IPS-20b (cell line): Measurements from ENCODE around the gene MORN3.
"Not testable (repeated sequence)": the region's sequence is repeated elsewhere in the genome, so short reads cannot be mapped to it uniquely, and the experiment has no call there.

Source experiments
- H3K27ac ChIP-seq: one replicate; pipeline ENCODE4 v1.5.1; 2013; ENCODE audit warnings: low read length
- H3K27me3 ChIP-seq: 2 replicates; pipeline ENCODE4 v1.6.1; 2013; ENCODE audit warnings: mild to moderate bottlenecking, low read length, inconsistent platforms; ENCODE audit not compliant: insufficient read depth
- H3K36me3 ChIP-seq: 2 replicates; pipeline ENCODE4 v1.6.1; 2013; ENCODE audit warnings: low read depth, mild to moderate bottlenecking, inconsistent platforms, low read length, moderate library complexity; ENCODE audit not compliant: insufficient read depth
- H3K4me1 ChIP-seq: 2 replicates; pipeline ENCODE4 v1.6.1; 2013; ENCODE audit warnings: mild to moderate bottlenecking, control low read depth, inconsistent platforms, low read length, moderate library complexity; ENCODE audit not compliant: insufficient read depth
- H3K4me3 ChIP-seq: 2 replicates; pipeline ENCODE4 v1.5.1; 2013; ENCODE audit warnings: mild to moderate bottlenecking, low read length, inconsistent platforms
- H3K9ac ChIP-seq: 2 replicates; pipeline ENCODE4 v1.6.1; 2013; ENCODE audit warnings: low read depth, mild to moderate bottlenecking, inconsistent platforms, low read length, moderate library complexity
- H3K9me3 ChIP-seq: 2 replicates; pipeline ENCODE4 v1.6.1; 2013; ENCODE audit warnings: mild to moderate bottlenecking, low read depth, low read length, inconsistent platforms; ENCODE audit not compliant: insufficient read depth

The MORN3 gene

DNA sequence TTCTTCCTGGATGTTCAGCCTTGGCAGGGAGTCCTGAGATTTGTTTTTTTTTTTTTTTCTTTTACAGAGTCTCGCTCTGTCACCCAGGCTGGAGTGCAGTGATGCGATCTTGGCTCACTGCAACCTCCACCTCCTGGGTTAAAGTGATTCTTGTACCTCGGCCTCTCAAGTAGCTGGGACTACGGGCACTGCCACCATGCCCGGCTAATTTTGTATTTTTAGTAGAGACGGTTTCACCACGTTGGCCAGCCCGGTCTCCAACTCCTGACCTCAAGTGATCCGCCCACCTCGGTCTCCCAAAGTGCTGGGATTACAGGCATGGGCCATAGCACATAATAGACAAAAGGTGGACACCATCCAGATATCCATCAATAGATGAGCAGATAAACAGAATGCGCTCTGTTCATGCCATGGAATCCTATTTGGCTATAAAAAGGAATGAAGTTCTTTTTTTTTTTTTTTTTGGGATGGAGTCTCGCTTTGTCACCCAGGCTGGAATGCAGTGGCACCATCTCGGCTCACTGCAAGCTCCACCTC lies 10.3 kb upstream of the MORN3 start:
- H3K27ac ChIP-seq, H3K9ac ChIP-seq, H3K4me1 ChIP-seq, H3K4me3 ChIP-seq, H3K27me3 ChIP-seq, H3K36me3 ChIP-seq, H3K9me3 ChIP-seq: not testable (repeated sequence)

DNA sequence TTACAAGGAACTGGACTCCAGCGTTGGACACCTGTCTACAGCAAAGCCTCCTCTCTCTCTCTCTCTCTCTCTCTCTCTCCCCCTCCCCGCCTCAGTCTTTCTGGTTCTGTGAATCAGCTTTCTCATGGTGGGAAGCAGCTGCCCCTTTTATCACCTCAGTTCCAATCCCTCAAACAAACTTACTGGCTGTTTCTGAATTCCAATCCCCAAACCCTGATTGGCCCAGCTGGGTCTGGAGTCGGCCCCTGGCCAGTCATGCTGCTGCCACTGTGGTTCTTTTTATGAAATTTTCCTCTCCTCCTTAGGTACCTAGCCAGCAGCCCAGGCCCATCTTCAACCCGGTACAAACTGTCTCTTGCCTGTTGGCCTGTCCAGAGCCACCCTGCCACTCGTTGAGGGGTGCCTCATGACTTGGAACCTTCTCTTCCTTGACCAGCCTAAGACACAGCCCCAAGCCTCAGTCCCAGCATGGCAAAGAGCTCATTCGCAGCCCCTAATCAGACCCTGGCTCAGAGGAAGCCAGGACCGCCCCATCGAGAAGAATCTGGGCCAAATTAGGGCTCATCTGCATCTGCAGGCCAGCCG lies 9.4 kb upstream of the MORN3 start:
- Histone ChIP-seq H3K27me3 (no peaks in the 10 kb centered on the region), H3K36me3 (no peaks in the 10 kb centered on the region), H3K9ac (no peak overlapping the region), H3K9me3 (no peaks in the 10 kb centered on the region), H3K4me3 (no peak overlapping the region), H3K4me1 (no peaks in the 10 kb centered on the region), H3K27ac (no peak overlapping the region)

DNA sequence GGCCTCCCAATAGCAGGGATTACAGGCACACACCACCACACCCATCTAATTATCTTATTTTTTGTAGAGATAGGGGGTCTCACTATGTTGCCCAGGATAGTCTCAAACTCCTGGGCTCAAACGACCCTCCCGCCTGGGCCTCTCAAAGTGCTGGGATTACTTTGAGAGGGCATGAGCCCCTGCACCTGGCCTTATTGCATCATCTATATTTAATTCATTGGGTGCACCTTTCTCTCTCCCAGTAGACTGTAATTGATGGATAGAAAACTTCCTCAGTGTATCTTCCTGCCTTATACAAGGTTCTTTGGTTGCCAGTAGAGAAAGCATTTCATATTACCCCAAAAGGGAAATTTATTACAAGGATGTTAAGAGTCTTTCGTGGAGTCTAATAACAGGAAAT lies 8.9 kb upstream of the MORN3 start:
- no peaks in the 10 kb centered on the region for H3K36me3 ChIP-seq
- no peaks in the 10 kb centered on the region for H3K27me3 ChIP-seq
- H3K9ac ChIP-seq, result no peak overlapping the region
- no peak overlapping the region for H3K4me3 ChIP-seq
- no peaks in the 10 kb centered on the region for H3K9me3 ChIP-seq
- H3K27ac ChIP-seq, result no peak overlapping the region
- no peaks in the 10 kb centered on the region for H3K4me1 ChIP-seq

DNA sequence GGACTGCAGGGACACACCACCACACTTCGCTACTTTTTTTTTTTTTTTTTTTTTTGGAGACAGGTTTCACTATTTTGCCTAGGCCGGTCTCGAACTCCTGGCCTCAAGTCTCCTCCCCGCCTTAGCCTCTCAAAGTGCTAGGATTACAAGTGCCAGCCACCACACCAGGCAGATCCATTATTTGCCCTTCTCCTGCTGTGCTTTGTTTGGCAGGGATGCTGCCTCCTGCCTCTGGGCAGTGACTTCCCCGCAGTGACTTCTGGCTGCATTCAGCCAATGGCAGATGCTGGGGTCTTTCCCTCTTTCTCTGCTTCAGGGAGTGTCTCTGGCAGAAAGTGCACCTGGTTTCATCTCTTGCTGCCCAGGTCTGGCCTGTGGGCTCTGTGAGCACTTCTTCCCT lies 6.7 kb upstream of the MORN3 start:
- peaks cover 3% of the 10 kb centered on the region; the same call in 1 of the 2 replicates for H3K4me1 ChIP-seq
- no peak overlapping the region for H3K27ac ChIP-seq
- no peak overlapping the region for H3K4me3 ChIP-seq
- H3K36me3 ChIP-seq, result no peaks in the 10 kb centered on the region
- no peaks in the 10 kb centered on the region for H3K27me3 ChIP-seq
- H3K9ac ChIP-seq, result no peak overlapping the region
- no peaks in the 10 kb centered on the region for H3K9me3 ChIP-seq

DNA sequence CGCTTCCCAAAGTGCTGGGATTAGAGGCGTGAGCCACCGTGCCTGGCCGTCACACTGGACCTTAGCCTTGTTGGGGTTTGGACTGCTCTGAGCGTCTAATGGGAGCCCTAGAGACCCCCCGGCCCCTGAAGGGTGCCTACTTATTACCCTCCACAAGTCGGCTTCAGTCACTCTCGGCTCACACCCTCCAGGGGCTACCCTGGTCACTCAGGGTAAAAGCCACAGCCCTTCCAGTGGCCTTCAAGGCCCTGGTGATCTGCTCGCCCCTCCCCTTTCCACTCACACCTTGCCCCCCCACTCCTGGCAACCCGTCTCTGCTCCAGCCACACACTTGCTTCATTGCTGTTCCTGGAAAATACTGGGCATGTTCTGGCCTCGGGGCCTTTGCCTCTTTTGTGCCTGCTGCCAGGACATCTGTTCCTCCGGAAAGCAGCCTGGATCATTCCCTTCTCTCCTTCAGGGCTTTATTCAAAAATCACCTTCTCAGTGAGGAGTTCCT lies 3.6 kb upstream of the MORN3 start:
- Histone ChIP-seq H3K36me3 (no peaks in the 10 kb centered on the region), H3K27ac (peak overlapping the region; percentile 56), H3K4me1 (peaks cover 8% of the 10 kb centered on the region; the same call in 1 of the 2 replicates)

DNA sequence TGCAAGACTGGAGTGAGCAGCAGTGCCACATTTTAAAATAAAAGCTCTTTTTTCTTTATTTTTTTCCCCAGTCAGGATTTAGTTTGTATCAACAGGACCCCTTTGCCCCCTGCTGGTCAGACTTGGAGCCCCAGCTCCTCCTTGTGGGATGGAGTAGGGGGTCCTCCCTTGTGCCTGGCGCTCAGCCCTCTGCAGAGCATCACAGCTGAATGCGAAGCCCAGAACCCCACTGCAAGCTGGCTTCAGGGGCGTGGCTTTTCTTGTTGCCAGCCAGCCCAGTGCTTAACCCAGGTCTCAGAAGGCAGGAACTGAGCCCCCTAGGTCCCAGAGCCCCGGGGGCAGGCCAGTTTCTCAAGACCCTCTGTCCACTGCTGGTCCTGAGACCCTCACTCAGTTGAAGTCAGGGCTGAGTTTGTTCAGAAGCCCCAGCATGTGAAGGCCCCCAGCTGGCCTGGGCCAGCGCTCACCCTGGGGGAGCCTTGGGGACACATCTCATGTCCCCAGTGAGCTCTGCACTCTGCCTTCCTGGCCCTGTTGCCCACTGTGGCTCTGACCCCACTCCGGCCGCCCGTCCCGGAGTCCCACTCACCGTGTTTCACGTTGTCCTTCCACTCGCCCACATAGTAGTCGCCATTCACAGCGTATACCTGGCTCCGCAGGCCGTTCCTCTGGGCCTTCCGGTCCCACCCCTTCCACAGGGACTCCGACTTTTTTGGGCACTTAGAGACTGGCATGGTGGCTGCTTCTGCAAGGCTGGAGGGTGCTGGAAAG lies 519 bp downstream of the MORN3 start:
- Histone ChIP-seq H3K9ac (no peak overlapping the region), H3K4me1 (peaks cover 11% of the 10 kb centered on the region; the same call in 1 of the 2 replicates), H3K9me3 (no peaks in the 10 kb centered on the region), H3K36me3 (no peaks in the 10 kb centered on the region), H3K27ac (no peak overlapping the region), H3K27me3 (no peaks in the 10 kb centered on the region), H3K4me3 (no peak overlapping the region)

More for the DNA sequence above, 3.6 kb upstream of the MORN3 start:
- H3K27me3 ChIP-seq, result no peaks in the 10 kb centered on the region
- peak overlapping the region; percentile 74; the same call in 1 of the 2 replicates for H3K9ac ChIP-seq
- no peaks in the 10 kb centered on the region for H3K9me3 ChIP-seq
- peak overlapping the region; percentile 74; the same call in 1 of the 2 replicates for H3K4me3 ChIP-seq

DNA sequence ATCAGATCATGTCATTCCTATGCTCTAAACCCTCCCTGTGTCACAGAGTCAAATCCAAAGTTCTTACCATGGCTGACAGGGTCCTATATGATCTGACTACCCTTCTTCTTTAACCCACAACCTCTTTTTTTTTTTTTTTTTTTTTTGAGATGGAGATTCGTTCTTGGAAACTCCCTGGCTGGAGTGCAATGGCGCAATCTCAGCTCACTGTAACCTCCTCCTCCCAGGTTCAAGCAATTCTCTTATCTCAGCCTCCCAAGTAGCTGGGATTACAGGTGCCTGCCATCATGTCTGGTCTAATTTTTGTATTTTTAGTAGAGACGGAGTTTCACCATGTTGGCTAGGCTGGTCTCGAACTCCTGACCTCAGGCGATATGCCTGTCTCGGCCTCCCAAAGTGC lies 2.6 kb downstream of the MORN3 start:
- not testable (repeated sequence) for H3K4me1 ChIP-seq, H3K36me3 ChIP-seq, H3K27me3 ChIP-seq, H3K9me3 ChIP-seq, H3K4me3 ChIP-seq, H3K27ac ChIP-seq, H3K9ac ChIP-seq

DNA sequence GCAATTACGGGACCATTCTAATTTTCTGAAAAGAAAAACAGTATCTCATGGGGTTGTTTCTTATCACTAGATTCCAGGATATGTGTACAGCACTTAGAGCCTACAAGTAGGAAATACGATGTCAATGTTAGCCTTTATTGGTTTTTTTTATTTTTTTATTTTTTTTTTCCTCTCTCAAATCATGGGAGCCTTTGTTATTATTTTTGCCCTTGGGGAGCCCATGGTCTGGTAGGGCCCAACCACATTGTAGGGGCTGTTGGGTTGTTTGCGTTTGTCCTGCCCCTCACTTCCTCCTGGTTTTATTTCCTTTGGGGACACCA lies 5.9 kb downstream of the MORN3 start:
- H3K9me3 ChIP-seq, result no peaks in the 10 kb centered on the region
- no peak overlapping the region for H3K4me3 ChIP-seq
- no peaks in the 10 kb centered on the region for H3K36me3 ChIP-seq
- H3K27ac ChIP-seq, result no peak overlapping the region
- no peaks in the 10 kb centered on the region for H3K27me3 ChIP-seq
- H3K9ac ChIP-seq, result no peak overlapping the region; the same call in 1 of the 2 replicates
- H3K4me1 ChIP-seq, result peaks cover 8% of the 10 kb centered on the region; the same call in 1 of the 2 replicates

DNA sequence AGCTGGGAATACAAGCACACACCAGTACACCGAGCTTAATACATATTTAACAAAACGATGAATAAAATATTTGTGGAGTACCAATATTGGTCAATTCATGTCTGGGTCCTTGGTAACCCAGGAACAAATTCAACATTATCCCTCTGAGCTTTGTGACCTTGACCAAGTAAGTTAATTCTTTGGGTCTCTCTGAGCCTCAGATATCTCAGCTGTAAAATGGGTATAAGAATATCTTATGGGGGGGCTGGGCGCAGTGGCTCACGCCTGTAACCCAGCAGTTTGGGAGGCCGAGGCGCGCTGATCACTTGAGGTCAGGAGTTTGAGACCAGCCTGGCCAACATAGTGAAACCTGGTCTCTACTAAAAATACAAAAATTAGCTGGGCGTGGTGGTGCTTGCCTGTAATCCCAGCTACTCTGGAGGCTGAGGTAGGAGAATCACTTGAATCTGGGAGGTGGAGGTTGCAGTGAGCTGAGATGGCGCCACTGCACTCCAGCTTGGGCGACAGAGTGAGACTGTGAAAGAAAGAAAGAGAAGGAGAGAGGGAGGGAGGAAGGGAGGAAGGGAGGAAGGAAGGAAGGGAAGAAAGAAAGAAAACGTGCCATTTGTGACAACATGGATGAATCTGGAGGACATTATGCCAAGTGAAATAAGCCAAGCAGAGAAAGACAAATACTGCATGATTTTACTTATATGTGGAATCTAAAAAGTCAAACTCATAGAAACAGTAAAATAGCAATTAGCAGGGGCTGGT lies 7.9 kb downstream of the MORN3 start:
- not testable (repeated sequence) for H3K27me3 ChIP-seq, H3K9ac ChIP-seq, H3K4me1 ChIP-seq, H3K27ac ChIP-seq, H3K4me3 ChIP-seq, H3K9me3 ChIP-seq, H3K36me3 ChIP-seq

DNA sequence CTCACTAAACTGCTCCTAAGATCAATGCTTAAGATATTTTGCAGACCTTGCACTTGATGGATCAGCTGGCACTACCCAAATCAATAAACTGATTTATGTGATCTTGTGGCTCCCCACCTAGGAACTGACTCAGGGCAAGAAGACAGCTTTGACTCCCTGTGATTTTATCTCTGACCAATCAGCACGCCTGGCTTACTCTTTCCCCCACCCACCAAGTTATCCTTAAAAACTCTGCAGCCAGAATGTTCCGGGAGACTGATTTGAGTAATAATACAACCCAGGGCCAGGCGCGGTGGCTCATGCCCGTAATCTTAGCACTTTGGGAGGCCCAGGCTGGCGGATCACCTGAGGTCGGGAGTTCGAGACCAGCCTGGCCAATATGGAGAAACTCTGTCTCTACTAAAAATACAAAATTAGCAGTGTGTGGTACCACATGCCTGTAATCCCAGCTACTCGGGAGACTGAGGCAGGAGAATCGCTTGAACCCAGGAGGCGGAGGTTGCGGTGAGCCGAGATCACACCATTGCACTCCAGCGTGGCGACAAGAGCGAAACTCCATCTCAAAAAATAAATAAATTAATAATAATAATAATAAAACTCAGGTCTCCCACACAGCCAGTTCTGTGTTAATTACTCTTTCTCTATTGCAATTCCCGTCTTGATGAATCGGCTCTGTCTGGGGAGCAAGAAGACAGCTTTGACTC lies 12.0 kb downstream of the MORN3 start:
- Histone ChIP-seq H3K27ac (no peak overlapping the region), H3K9me3 (no peaks in the 10 kb centered on the region), H3K27me3 (no peaks in the 10 kb centered on the region), H3K9ac (no peak overlapping the region), H3K4me1 (peaks cover 6% of the 10 kb centered on the region; the same call in 1 of the 2 replicates), H3K36me3 (no peaks in the 10 kb centered on the region), H3K4me3 (no peak overlapping the region)

DNA sequence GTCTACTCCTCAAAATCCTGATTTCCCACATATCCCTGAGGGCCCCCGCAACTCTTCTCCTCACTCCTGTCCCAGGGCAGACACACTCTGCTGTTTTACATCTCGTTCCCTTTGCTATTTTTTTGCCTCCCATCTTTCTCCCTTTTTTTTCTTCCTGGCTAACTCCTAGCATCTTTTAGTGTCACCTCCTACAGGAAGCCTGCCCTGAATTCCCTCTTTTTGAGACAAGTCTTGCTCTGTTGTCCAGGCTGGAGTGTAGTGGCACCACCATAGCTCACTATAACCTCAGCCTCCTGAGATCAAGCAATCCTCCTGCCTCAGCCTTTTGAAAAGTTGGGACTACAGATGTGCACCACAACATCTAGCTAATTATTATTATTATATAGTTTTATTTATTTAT lies 13.3 kb downstream of the MORN3 start:
- H3K9ac ChIP-seq, result no peak overlapping the region
- no peaks in the 10 kb centered on the region for H3K36me3 ChIP-seq
- no peak overlapping the region for H3K27ac ChIP-seq
- no peaks in the 10 kb centered on the region for H3K9me3 ChIP-seq
- H3K4me1 ChIP-seq, result peaks cover 6% of the 10 kb centered on the region; the same call in 1 of the 2 replicates
- H3K27me3 ChIP-seq, result no peaks in the 10 kb centered on the region
- no peak overlapping the region for H3K4me3 ChIP-seq
